Measurements from ENCODE around the gene DDN. TPM values are rescaled to one million over a fixed set of nuclear protein-coding genes. Genes with fewer than 3 reads are reported as not detected.

DDN gene
- total and polyA plus RNA-seq, 2 donors (not counting 1 experiment from before 2014, with no cell fraction given): 0.10 to 0.75 TPM

DNA sequence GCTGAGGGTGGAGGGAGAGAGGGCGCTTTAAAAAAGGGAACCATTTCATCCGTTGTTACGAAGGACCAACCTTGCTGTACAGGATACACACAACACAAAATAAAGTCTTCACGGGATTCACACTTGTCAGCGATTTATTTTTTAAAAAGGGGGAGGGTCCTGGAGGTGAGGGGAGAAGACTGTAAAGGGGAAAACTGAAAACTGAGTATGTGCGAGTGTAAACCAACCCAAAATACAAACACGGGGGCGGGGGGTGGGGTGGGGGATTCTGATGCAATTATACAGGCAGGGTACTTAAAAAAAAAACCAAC, 19.9 kb upstream of the DDN start:
- H3K9me3 Mint-ChIP-seq (ENCODE audit: insufficient read depth): no peaks in the 10 kb centered on the region
- H3K27me3 Mint-ChIP-seq: no peaks in the 10 kb centered on the region
- peaks cover 0 to 32% of the 10 kb centered on the region in 2 experiments for H3K36me3 ChIP-seq (replicated peaks in 1 of 2; ENCODE audit: control extremely low read depth in 1 of 2, control insufficient read depth in 1 of 2, extremely low read depth in 1 of 2, insufficient read depth in 2 of 2, low read length in 1 of 2)
- TF ChIP-seq, protein P1, sequence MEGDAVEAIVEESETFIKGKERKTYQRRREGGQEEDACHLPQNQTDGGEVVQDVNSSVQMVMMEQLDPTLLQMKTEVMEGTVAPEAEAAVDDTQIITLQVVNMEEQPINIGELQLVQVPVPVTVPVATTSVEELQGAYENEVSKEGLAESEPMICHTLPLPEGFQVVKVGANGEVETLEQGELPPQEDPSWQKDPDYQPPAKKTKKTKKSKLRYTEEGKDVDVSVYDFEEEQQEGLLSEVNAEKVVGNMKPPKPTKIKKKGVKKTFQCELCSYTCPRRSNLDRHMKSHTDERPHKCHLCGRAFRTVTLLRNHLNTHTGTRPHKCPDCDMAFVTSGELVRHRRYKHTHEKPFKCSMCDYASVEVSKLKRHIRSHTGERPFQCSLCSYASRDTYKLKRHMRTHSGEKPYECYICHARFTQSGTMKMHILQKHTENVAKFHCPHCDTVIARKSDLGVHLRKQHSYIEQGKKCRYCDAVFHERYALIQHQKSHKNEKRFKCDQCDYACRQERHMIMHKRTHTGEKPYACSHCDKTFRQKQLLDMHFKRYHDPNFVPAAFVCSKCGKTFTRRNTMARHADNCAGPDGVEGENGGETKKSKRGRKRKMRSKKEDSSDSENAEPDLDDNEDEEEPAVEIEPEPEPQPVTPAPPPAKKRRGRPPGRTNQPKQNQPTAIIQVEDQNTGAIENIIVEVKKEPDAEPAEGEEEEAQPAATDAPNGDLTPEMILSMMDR (IDR thresholded peaks at IDR 0.05): no peak
- TF ChIP-seq EZH2 (IDR thresholded peaks at IDR 0.05; ENCODE audit: borderline replicate concordance, insufficient read depth, low read depth, low read length, poor library complexity, severe bottlenecking): no peak
- ATAC-seq (ENCODE audit: low read depth): peak; percentile 52
- peaks cover 18 to 21% of the 10 kb centered on the region in 2 donors for H3K4me1 ChIP-seq (ENCODE audit: control insufficient read depth in 2 of 2, insufficient read depth in 2 of 2, low read length in 2 of 2)
- DNase-seq: no peak
- no peaks in the 10 kb centered on the region for H3K9me3 ChIP-seq (ENCODE audit: control extremely low read depth in 1 of 3, control insufficient read depth in 2 of 3, insufficient read depth in 1 of 3, low read length in 2 of 3)
- peak overlapping the region; percentile 79 to 88 (median 86) for H3K4me3 ChIP-seq (ENCODE audit: control extremely low read depth in 1 of 5, extremely low read depth in 1 of 5, insufficient read depth in 1 of 5, low read depth in 2 of 5, low read length in 4 of 5)
- peak overlapping the region; percentile 98 for H3K27ac Mint-ChIP-seq
- peak overlapping the region; percentile 91 for H3K4me3 Mint-ChIP-seq
- POLR2A ChIA-PET: interaction anchor here (0.7 to 1.9 kb wide), 4 partner anchors 9 to 37 kb away, joined by 3 to 19 read pairs (median 4); no protein-coding TSS in a partner anchor
- H3K4me2 ChIP-seq (replicated peaks; ENCODE audit: low read depth, low read length, poor library complexity, severe bottlenecking): peak overlapping the region; percentile 85
- H4K20me1 ChIP-seq (ENCODE audit: control insufficient read depth, insufficient read depth, low read length, poor library complexity, severe bottlenecking): peaks cover 5% of the 10 kb centered on the region
- H3K9ac ChIP-seq (ENCODE audit: low read length): peak overlapping the region; percentile 91
- peaks cover 43% of the 10 kb centered on the region for H3K79me2 ChIP-seq (ENCODE audit: control insufficient read depth, insufficient read depth, low read length)
- intact Hi-C loops (cut with micrococcal nuclease): loop anchor here (2.0 kb wide), 1 partner anchor 348 kb away; the partner anchor contains the start of gene SPATS2
- no peaks in the 10 kb centered on the region for H3K27me3 ChIP-seq (replicated peaks in 1 of 4; ENCODE audit: control extremely low read depth in 1 of 4, control insufficient read depth in 3 of 4, insufficient read depth in 4 of 4, low read length in 3 of 4)
- peak overlapping the region; percentile 67 for H2AFZ ChIP-seq (ENCODE audit: insufficient read depth, low read depth, low read length, poor library complexity, severe bottlenecking)
- H3K27ac ChIP-seq (ENCODE audit: low read length in 2 of 2): peak overlapping the region; percentile 95 to 99
- CTCF ChIA-PET: interaction anchor here (0.7 to 3.2 kb wide), 10 partner anchors 11 to 166 kb away, joined by 3 to 27 read pairs (median 4); partner anchors contain the start of gene LMBR1L
- H3K4me1 Mint-ChIP-seq: peaks cover 29% of the 10 kb centered on the region
- no CpG with 5 or more reads among the region's 8 CpGs for WGBS (ENCODE audit: insufficient coverage)

All from B cell (primary cell).